B cell (primary cell): ENCODE measurements around the gene RAB43. TPM values are rescaled to one million over a fixed set of nuclear protein-coding genes. Genes with fewer than 3 reads are reported as not detected.

ENCODE experiments used
- ATAC-seq: fragments of 200-7000 bp; cut with Tn5 transposase; one replicate; pipeline ENCODE4 v1.10.0; 2021; ENCODE audit warnings: low read depth, mild to moderate bottlenecking, moderate number of reproducible peaks, moderate library complexity
- CTCF ChIA-PET: fragments of 350-600 bp; sonication (Branson Sonifier 250); formaldehyde crosslinking; loops from one replicate; lab custom pipeline; 2021; ENCODE audit warnings: antibody characterized with exemption, inconsistent platforms; lab: Charles Lee
- POLR2A ChIA-PET: fragments of 350-600 bp; sonication (Branson Sonifier 250); formaldehyde crosslinking; loops from one replicate; lab custom pipeline; 2021; ENCODE audit warnings: antibody characterized with exemption; lab: Charles Lee
- DNase-seq: peaks from one replicate; pipeline ENCODE4 v3.0.0; 2013
- H2AFZ ChIP-seq: 2 replicates; pipeline ENCODE4 v1.6.1; 2012; ENCODE audit warnings: mild to moderate bottlenecking, low read depth, low read length; ENCODE audit not compliant: insufficient read depth, poor library complexity, severe bottlenecking
- H3K27ac ChIP-seq, 2 donors: 1 replicate in 1 of 2; 2 replicates in 1 of 2; pipeline ENCODE4 v1.5.1; 2012 to 2013; ENCODE audit warnings: low read length in 2 of 2, mild to moderate bottlenecking in 2 of 2, moderate library complexity in 1 of 2
- H3K27me3 ChIP-seq, 4 experiments: fragments of 200-600 bp in 1 of 4; sonication (generic) in 1 of 4; replicated peaks in 1 of 4; 1 replicate in 2 of 4; 2 replicates in 2 of 4; pipeline versions ENCODE4 v1.6.1 to v1.7.0; 2013 to 2016; ENCODE audit warnings: low read length in 3 of 4, mild to moderate bottlenecking in 2 of 4, mixed read lengths in 1 of 4, moderate library complexity in 1 of 4; ENCODE audit not compliant: insufficient read depth in 4 of 4, control insufficient read depth in 3 of 4; ENCODE audit errors: control extremely low read depth in 1 of 4
- H3K36me3 ChIP-seq, 2 experiments: replicated peaks in 1 of 2; 1 replicate in 1 of 2; 2 replicates in 1 of 2; pipeline versions ENCODE4 v1.6.1 to v1.7.1; 2013; ENCODE audit warnings: low read length in 1 of 2; ENCODE audit not compliant: insufficient read depth in 2 of 2, control insufficient read depth in 1 of 2; ENCODE audit errors: control extremely low read depth in 1 of 2, extremely low read depth in 1 of 2
- H3K4me1 ChIP-seq, 2 donors: fragments of 200-600 bp in 1 of 2; sonication (generic) in 1 of 2; 1 replicate in 1 of 2; 2 replicates in 1 of 2; pipeline versions ENCODE4 v1.5.1 to v1.6.1; 2013 to 2017; ENCODE audit warnings: low read length in 2 of 2; ENCODE audit not compliant: control insufficient read depth in 2 of 2, insufficient read depth in 2 of 2
- H3K4me2 ChIP-seq: replicated peaks from 2 replicates; pipeline ENCODE3; 2012; ENCODE audit warnings: mild to moderate bottlenecking, low read depth, low read length; ENCODE audit not compliant: poor library complexity, severe bottlenecking
- H3K4me3 ChIP-seq, 5 experiments: fragments of 200-600 bp in 1 of 5; sonication (generic) in 1 of 5; 1 replicate in 3 of 5; 2 replicates in 2 of 5; pipeline versions ENCODE4 v1.5.1 to v1.7.0; 2011 to 2016; ENCODE audit warnings: low read length in 4 of 5, mild to moderate bottlenecking in 4 of 5, low read depth in 2 of 5, control low read depth in 1 of 5, moderate library complexity in 1 of 5; ENCODE audit not compliant: insufficient read depth in 1 of 5; ENCODE audit errors: control extremely low read depth in 1 of 5, extremely low read depth in 1 of 5
- H3K79me2 ChIP-seq: fragments of 200-600 bp; sonication (generic); one replicate; pipeline ENCODE4 v1.6.0; 2016; ENCODE audit warnings: low read length; ENCODE audit not compliant: control insufficient read depth, insufficient read depth
- H3K9ac ChIP-seq: fragments of 200-600 bp; sonication (generic); 2 replicates; pipeline ENCODE4 v1.6.1; 2017; ENCODE audit warnings: mild to moderate bottlenecking, low read length, moderate library complexity
- H3K9me3 ChIP-seq, 3 donors: one replicate each; pipeline versions ENCODE4 v1.6.1 to v1.7.1; 2013; ENCODE audit warnings: low read length in 2 of 3; ENCODE audit not compliant: control insufficient read depth in 2 of 3, insufficient read depth in 1 of 3; ENCODE audit errors: control extremely low read depth in 1 of 3
- H4K20me1 ChIP-seq: 2 replicates; pipeline ENCODE4 v1.6.0; 2012; ENCODE audit warnings: mild to moderate bottlenecking, low read length; ENCODE audit not compliant: insufficient read depth, control insufficient read depth, poor library complexity, severe bottlenecking
- H3K27ac Mint-ChIP-seq: one replicate; pipeline ENCODE4 v1.8.0; 2021; ENCODE audit warnings: mixed read lengths
- H3K27me3 Mint-ChIP-seq: one replicate; pipeline ENCODE4 v1.8.0; 2021; ENCODE audit warnings: mixed read lengths
- H3K4me1 Mint-ChIP-seq: one replicate; pipeline ENCODE4 v1.8.0; 2021; ENCODE audit warnings: mixed read lengths
- H3K4me3 Mint-ChIP-seq: one replicate; pipeline ENCODE4 v1.8.0; 2021; ENCODE audit warnings: mixed read lengths
- H3K9me3 Mint-ChIP-seq: one replicate; pipeline ENCODE4 v1.8.0; 2022; ENCODE audit warnings: mixed read lengths; ENCODE audit not compliant: insufficient read depth
- CTCF ChIP-seq: fragments of 200-600 bp; IDR thresholded peaks from one replicate; pipeline ENCODE4 v1.8.0; 2022; ENCODE audit warnings: antibody characterized with exemption, mild to moderate bottlenecking
- EZH2 ChIP-seq: IDR thresholded peaks from 2 replicates; pipeline ENCODE4 v1.6.1; 2012; ENCODE audit warnings: borderline replicate concordance, low read depth, mild to moderate bottlenecking, moderate library complexity, low read length; ENCODE audit not compliant: insufficient read depth, poor library complexity, severe bottlenecking
- WGBS: methylation state at CpG from one replicate; pipeline ENCODE4 v1.1.5; 2013; ENCODE audit warnings: missing lambda C conversion rate; ENCODE audit not compliant: insufficient coverage; 5-methylcytosine and 5-hydroxymethylcytosine counted together
- intact Hi-C: fragments of 100-400 bp; cut with micrococcal nuclease; formaldehyde crosslinking; loops from one replicate; pipeline ENCODE4 v1.10.0; 2022
- polyA plus RNA-seq: library from polyadenylated mRNA; depleted of rRNA; stranded (reverse); fragments of >200 nt; gene quantifications from 2 replicates; pipeline ENCODE4 v1.2.3, GENCODE V29; 2012
- total RNA-seq, 2 donors: library from RNA; stranded (reverse); fragments of 120-200 nt in 1 of 2; gene quantifications; 1 replicate in 1 of 2; 2 replicates in 1 of 2; pipeline versions ENCODE4 v1.2.3 to v1.2.4, GENCODE V29; 2013 to 2022

The RAB43 gene
- total and polyA plus RNA-seq, 2 donors (not counting 1 experiment from before 2014, with no cell fraction given) = 7.6 to 14.3 TPM

- no peaks in the 10 kb centered on the region for H3K9me3 ChIP-seq
- Mint-ChIP-seq H3K27me3 (no peaks in the 10 kb centered on the region), H3K9me3 (no peaks in the 10 kb centered on the region), H3K27ac (peak overlapping the region; percentile 12), H3K4me3 (no peak overlapping the region), H3K4me1 (peaks cover 33% of the 10 kb centered on the region)
- TF ChIP-seq CTCF = no peak
- no peak for TF ChIP-seq EZH2
- DNase-seq (no peak), ATAC-seq (no peak)
- no peak overlapping the region for H3K9ac ChIP-seq
- intact Hi-C loops = no loop called here
- WGBS = 93% methylated on average over 5 of the region's 7 CpGs
- H3K79me2 ChIP-seq = peaks cover 15% of the 10 kb centered on the region
- POLR2A ChIA-PET = interaction anchor here (0.6 to 0.7 kb wide), 2 partner anchors 19 to 81 kb away, joined by 3 read pairs; no protein-coding TSS in a partner anchor
- CTCF ChIA-PET = interaction anchor here (0.7 to 1.2 kb wide), 2 partner anchors 85 to 140 kb away, joined by 3 read pairs; partner anchors contain the start of gene COPG1
- no peak overlapping the region for H3K27ac ChIP-seq
- no peak overlapping the region for H2AFZ ChIP-seq
- H4K20me1 ChIP-seq = peaks cover 19% of the 10 kb centered on the region
- H3K36me3 ChIP-seq = peaks cover 0 to 30% of the 10 kb centered on the region in 2 experiments
- peaks cover 14 to 20% of the 10 kb centered on the region in 2 donors for H3K4me1 ChIP-seq
- no peaks in the 10 kb centered on the region for H3K27me3 ChIP-seq
- H3K4me3 ChIP-seq = no peak overlapping the region
- H3K4me2 ChIP-seq = no peak overlapping the region
Observed at GRCh38 chr3:129164500-129164899, 42.9 kb upstream of the RAB43 start.

GRCh38 chr3:129162729-129163579 is 41.4 kb upstream of the RAB43 start:
- peak overlapping the region; percentile 80 for H3K27ac Mint-ChIP-seq
- peak overlapping the region in 1 of 2 donors; percentile 47 for H3K27ac ChIP-seq
- ChIA-PET POLR2A (interaction anchor here (0.6 to 1.9 kb wide), 5 partner anchors 21 to 83 kb away, joined by 3 to 5 read pairs (median 4); partner anchors contain the start of genes CNBP and RAB43), CTCF (interaction anchor here (1.0 to 3.1 kb wide), 15 partner anchors 9 to 153 kb away, joined by 3 to 70 read pairs (median 8); partner anchors contain the start of genes CNBP and COPG1)
- peaks cover 0 to 30% of the 10 kb centered on the region in 2 experiments for H3K36me3 ChIP-seq
- ATAC-seq = no peak
- no peak overlapping the region for H3K9ac ChIP-seq
- H3K4me1 ChIP-seq = peaks cover 18 to 24% of the 10 kb centered on the region in 2 donors
- H3K4me1 Mint-ChIP-seq = peaks cover 40% of the 10 kb centered on the region
- H2AFZ ChIP-seq = no peak overlapping the region
- no peaks in the 10 kb centered on the region for H3K9me3 ChIP-seq
- H3K79me2 ChIP-seq = peaks cover 19% of the 10 kb centered on the region
- no peak overlapping the region for H3K4me2 ChIP-seq
- H3K9me3 Mint-ChIP-seq = no peaks in the 10 kb centered on the region
- intact Hi-C loops = no loop called here
- TF ChIP-seq CTCF = no peak
- no peak for TF ChIP-seq EZH2
- H3K4me3 ChIP-seq = no peak overlapping the region
- H3K4me3 Mint-ChIP-seq = peak overlapping the region; percentile 100
- no peaks in the 10 kb centered on the region for H3K27me3 Mint-ChIP-seq
- no peaks in the 10 kb centered on the region for H3K27me3 ChIP-seq
- WGBS = 92% methylated on average over 2 of the region's 5 CpGs
- DNase-seq = no peak
- peaks cover 13% of the 10 kb centered on the region for H4K20me1 ChIP-seq
